SK-N-SH (cell line): ENCODE results near the gene FOXB1. TPM values are rescaled to one million over a fixed set of nuclear protein-coding genes. Genes with fewer than 3 reads are reported as not detected.

Experiments used
- CTCF ChIA-PET: fragments of 300-600, 350-600 bp; formaldehyde crosslinking; extraction: SDS; loops from one replicate; lab custom pipeline; 2021; lab: Yijun Ruan, JAX
- POLR2A ChIA-PET: fragments of 350-600 bp; sonication (Branson Sonifier 250); formaldehyde crosslinking; extraction: SDS; loops from one replicate; lab custom pipeline; 2020; ENCODE audit warnings: antibody characterized with exemption, inconsistent platforms; lab: Yijun Ruan, JAX
- DNase-seq: peaks from one replicate; pipeline ENCODE4 v3.0.0; 2012
- H2AFZ ChIP-seq: fragments of 200-600 bp; sonication (generic); 2 replicates; pipeline ENCODE4 v1.8.1; 2016; ENCODE audit warnings: antibody characterized with exemption, mild to moderate bottlenecking, low read depth
- H3F3A ChIP-seq: fragments of 200-600 bp; sonication (generic); replicated peaks from 2 replicates; pipeline ENCODE3; 2016; ENCODE audit warnings: antibody characterized with exemption, mild to moderate bottlenecking; ENCODE audit not compliant: insufficient read depth
- H3K27ac ChIP-seq, 2 experiments: fragments of 200-500 bp in 1 of 2; fragments of 200-600 bp in 1 of 2; sonication (Bioruptor generic) in 1 of 2; sonication (generic), shearing (Covaris generic) in 1 of 2; 2 replicates each; pipeline versions ENCODE4 v1.5.1 to v1.6.1; 2014 to 2016; ENCODE audit warnings: low read depth in 2 of 2, inconsistent platforms in 1 of 2, low read length in 1 of 2, mild to moderate bottlenecking in 1 of 2, mixed read lengths in 1 of 2
- H3K27me3 ChIP-seq: fragments of 200-600 bp; sonication (generic), shearing (Covaris generic); 2 replicates; pipeline ENCODE4 v1.6.1; 2016; ENCODE audit warnings: mixed run types; ENCODE audit not compliant: insufficient read depth
- H3K36me3 ChIP-seq, 2 experiments: fragments of 200-500 bp in 1 of 2; fragments of 200-600 bp in 1 of 2; sonication (Bioruptor generic) in 1 of 2; sonication (generic) in 1 of 2; replicated peaks in 1 of 2; 2 replicates each; pipeline versions ENCODE3 to v1.5.1; 2014 to 2016; ENCODE audit warnings: low read length in 1 of 2, mild to moderate bottlenecking in 1 of 2; ENCODE audit not compliant: insufficient read depth in 2 of 2, control insufficient read depth in 1 of 2
- H3K4me1 ChIP-seq, 2 experiments: fragments of 200-500 bp in 1 of 2; fragments of 200-600 bp in 1 of 2; sonication (Bioruptor generic) in 1 of 2; sonication (generic), shearing (Covaris generic) in 1 of 2; 2 replicates each; pipeline versions ENCODE4 v1.5.1 to v1.6.1; 2014 to 2016; ENCODE audit warnings: low read depth in 1 of 2, low read length in 1 of 2, mixed run types in 1 of 2; ENCODE audit not compliant: insufficient read depth in 2 of 2, control insufficient read depth in 1 of 2
- H3K4me2 ChIP-seq: fragments of 200-600 bp; sonication (generic), shearing (Covaris generic); 2 replicates; pipeline ENCODE4 v1.6.1; 2017; ENCODE audit warnings: mixed run types
- H3K4me3 ChIP-seq, 2 experiments: fragments of 200-500 bp in 1 of 2; fragments of 200-600 bp in 1 of 2; sonication (Bioruptor generic) in 1 of 2; sonication (generic), shearing (Covaris generic) in 1 of 2; 2 replicates each; pipeline versions ENCODE4 v1.5.1 to v1.8.1; 2014 to 2016; ENCODE audit warnings: low read depth in 2 of 2, inconsistent platforms in 1 of 2, low read length in 1 of 2, mild to moderate bottlenecking in 1 of 2, mixed read lengths in 1 of 2, moderate library complexity in 1 of 2
- H3K79me2 ChIP-seq: fragments of 200-600 bp; sonication (generic); 2 replicates; pipeline ENCODE4 v1.8.1; 2017; ENCODE audit warnings: mild to moderate bottlenecking; ENCODE audit not compliant: insufficient read depth
- H3K9ac ChIP-seq: fragments of 200-600 bp; sonication (generic); 2 replicates; pipeline ENCODE4 v1.6.1; 2017; ENCODE audit warnings: mixed run types
- H3K9me2 ChIP-seq: fragments of 200-600 bp; sonication (generic); 2 replicates; pipeline ENCODE4 v1.6.1; 2017; ENCODE audit warnings: mixed run types
- H3K9me3 ChIP-seq: fragments of 200-600 bp; sonication (generic); 2 replicates; pipeline ENCODE4 v1.6.1; 2017; ENCODE audit warnings: mixed run types, mild to moderate bottlenecking, moderate library complexity
- H4K20me1 ChIP-seq: fragments of 200-600 bp; sonication (generic); 2 replicates; pipeline ENCODE4 v1.6.1; 2017; ENCODE audit warnings: mild to moderate bottlenecking, mixed run types; ENCODE audit not compliant: insufficient read depth
- ELF1 ChIP-seq: IDR thresholded peaks from 2 replicates; pipeline ENCODE4 v1.4.0; 2012
- FOXM1 ChIP-seq: IDR thresholded peaks from 2 replicates; pipeline ENCODE4 v1.4.0; 2012; ENCODE audit warnings: low read depth, mild to moderate bottlenecking
- GABPA ChIP-seq: IDR thresholded peaks from 2 replicates; pipeline ENCODE4 v1.4.0; 2012; ENCODE audit warnings: low read depth, mild to moderate bottlenecking
- IRF3 ChIP-seq: fragments of 150-350 bp; IDR thresholded peaks from 2 replicates; pipeline ENCODE4 v1.6.1; 2016; ENCODE audit warnings: mild to moderate bottlenecking, low read depth, low read length
- JUND ChIP-seq: IDR thresholded peaks from 2 replicates; pipeline ENCODE4 v1.4.0; 2012
- MXI1 ChIP-seq: IDR thresholded peaks from 2 replicates; pipeline ENCODE4 v1.6.1; 2012; ENCODE audit warnings: mild to moderate bottlenecking, low read depth, low read length, improper control_type of control experiment
- POLR2AphosphoS5 ChIP-seq: IDR thresholded peaks from 2 replicates; pipeline ENCODE4 v1.6.1; 2012; ENCODE audit warnings: low read depth, low read length
- RCOR1 ChIP-seq: fragments of 150-350 bp; IDR thresholded peaks from 2 replicates; pipeline ENCODE4 v1.6.1; 2017; ENCODE audit warnings: antibody characterized with exemption, low read length
- RFX5 ChIP-seq: IDR thresholded peaks from 2 replicates; pipeline ENCODE4 v1.6.1; 2012; ENCODE audit warnings: mild to moderate bottlenecking, improper control_type of control experiment, low read length
- SMC3 ChIP-seq: IDR thresholded peaks from 2 replicates; pipeline ENCODE4 v1.6.1; 2012; ENCODE audit warnings: low read depth, low read length, improper control_type of control experiment
- TEAD4 ChIP-seq: IDR thresholded peaks from 2 replicates; pipeline ENCODE4 v1.4.0; 2012; ENCODE audit warnings: mild to moderate bottlenecking, borderline replicate concordance; ENCODE audit not compliant: insufficient read depth
- USF2 ChIP-seq: fragments of 150-350 bp; IDR thresholded peaks from 2 replicates; pipeline ENCODE4 v1.6.1; 2017; ENCODE audit warnings: antibody characterized with exemption, low read length, low read depth, borderline replicate concordance
- WGBS: methylation state at CpG from one replicate; pipeline ENCODE4 v1.1.6; 2017; ENCODE audit warnings: low lambda C conversion rate; 5-methylcytosine and 5-hydroxymethylcytosine counted together
- polyA plus RNA-seq, 3 experiments: library from polyadenylated mRNA; depleted of rRNA; stranded (reverse); fragments of >200 nt; gene quantifications; 2 replicates each; pipeline ENCODE4 v1.2.3, GENCODE V29; 2012
- TF ChIP-seq, protein P1 (sequence below): IDR thresholded peaks from 2 replicates; pipeline ENCODE4; 2012
- TF ChIP-seq, protein P2 (sequence below): IDR thresholded peaks from 2 replicates; pipeline ENCODE4 v1.4.0; 2012; ENCODE audit warnings: low read depth, borderline replicate concordance

The FOXB1 gene
- polyA plus RNA-seq, 1 of the 3 experiments (the other 2 are of a cell fraction) = not detected

GRCh38 chr15:60026555-60026954, 22.4 kb downstream of the FOXB1 start (continued):
- TF ChIP-seq, protein P1, sequence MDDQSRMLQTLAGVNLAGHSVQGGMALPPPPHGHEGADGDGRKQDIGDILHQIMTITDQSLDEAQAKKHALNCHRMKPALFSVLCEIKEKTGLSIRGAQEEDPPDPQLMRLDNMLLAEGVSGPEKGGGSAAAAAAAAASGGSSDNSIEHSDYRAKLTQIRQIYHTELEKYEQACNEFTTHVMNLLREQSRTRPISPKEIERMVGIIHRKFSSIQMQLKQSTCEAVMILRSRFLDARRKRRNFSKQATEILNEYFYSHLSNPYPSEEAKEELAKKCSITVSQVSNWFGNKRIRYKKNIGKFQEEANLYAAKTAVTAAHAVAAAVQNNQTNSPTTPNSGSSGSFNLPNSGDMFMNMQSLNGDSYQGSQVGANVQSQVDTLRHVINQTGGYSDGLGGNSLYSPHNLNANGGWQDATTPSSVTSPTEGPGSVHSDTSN = no peak
- TF ChIP-seq RFX5 (no peak), POLR2AphosphoS5 (no peak), SMC3 (no peak)

DNA sequence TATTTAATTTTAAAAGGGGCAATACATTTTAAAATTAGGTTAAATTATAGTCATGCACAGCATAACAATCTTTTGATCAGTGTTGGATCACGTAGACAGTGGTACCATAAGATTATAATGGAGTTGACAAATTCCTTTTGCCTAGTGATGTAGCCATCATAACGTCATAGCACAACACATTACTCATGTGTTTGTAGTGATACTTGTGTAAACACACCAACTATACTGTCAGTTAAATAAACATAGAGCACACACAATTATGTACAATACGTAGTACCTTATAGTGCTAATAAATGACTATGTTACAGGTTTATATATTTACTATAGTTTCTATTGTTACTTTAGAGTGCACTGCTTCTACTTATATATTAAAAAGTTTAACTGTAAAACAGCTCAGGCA, 31.2 kb downstream of the FOXB1 start:
- H3K9ac ChIP-seq = no peak overlapping the region
- TF ChIP-seq, protein P2, sequence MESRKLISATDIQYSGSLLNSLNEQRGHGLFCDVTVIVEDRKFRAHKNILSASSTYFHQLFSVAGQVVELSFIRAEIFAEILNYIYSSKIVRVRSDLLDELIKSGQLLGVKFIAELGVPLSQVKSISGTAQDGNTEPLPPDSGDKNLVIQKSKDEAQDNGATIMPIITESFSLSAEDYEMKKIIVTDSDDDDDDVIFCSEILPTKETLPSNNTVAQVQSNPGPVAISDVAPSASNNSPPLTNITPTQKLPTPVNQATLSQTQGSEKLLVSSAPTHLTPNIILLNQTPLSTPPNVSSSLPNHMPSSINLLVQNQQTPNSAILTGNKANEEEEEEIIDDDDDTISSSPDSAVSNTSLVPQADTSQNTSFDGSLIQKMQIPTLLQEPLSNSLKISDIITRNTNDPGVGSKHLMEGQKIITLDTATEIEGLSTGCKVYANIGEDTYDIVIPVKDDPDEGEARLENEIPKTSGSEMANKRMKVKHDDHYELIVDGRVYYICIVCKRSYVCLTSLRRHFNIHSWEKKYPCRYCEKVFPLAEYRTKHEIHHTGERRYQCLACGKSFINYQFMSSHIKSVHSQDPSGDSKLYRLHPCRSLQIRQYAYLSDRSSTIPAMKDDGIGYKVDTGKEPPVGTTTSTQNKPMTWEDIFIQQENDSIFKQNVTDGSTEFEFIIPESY = no peak
- TF ChIP-seq RCOR1 (no peak), FOXM1 (no peak), TEAD4 (no peak), GABPA (no peak), JUND (no peak)
- H3K9me2 ChIP-seq = no peaks in the 10 kb centered on the region
- no peak overlapping the region for H3K4me3 ChIP-seq
- H3F3A ChIP-seq = no peaks in the 10 kb centered on the region
- H3K27me3 ChIP-seq = peaks cover 14% of the 10 kb centered on the region; the same call in 1 of the 2 replicates
- CTCF ChIA-PET = no interaction called here
- no peak overlapping the region for H3K27ac ChIP-seq
- POLR2A ChIA-PET = no interaction called here
- no peak for DNase-seq
- H4K20me1 ChIP-seq = no peaks in the 10 kb centered on the region
- H2AFZ ChIP-seq = no peak overlapping the region
- no peak overlapping the region for H3K4me2 ChIP-seq
- H3K9me3 ChIP-seq = no peaks in the 10 kb centered on the region
- no peaks in the 10 kb centered on the region for H3K4me1 ChIP-seq
- H3K79me2 ChIP-seq = no peaks in the 10 kb centered on the region
- WGBS = 12% methylated on average over 3 of the region's 3 CpGs
- no peaks in the 10 kb centered on the region for H3K36me3 ChIP-seq

DNA sequence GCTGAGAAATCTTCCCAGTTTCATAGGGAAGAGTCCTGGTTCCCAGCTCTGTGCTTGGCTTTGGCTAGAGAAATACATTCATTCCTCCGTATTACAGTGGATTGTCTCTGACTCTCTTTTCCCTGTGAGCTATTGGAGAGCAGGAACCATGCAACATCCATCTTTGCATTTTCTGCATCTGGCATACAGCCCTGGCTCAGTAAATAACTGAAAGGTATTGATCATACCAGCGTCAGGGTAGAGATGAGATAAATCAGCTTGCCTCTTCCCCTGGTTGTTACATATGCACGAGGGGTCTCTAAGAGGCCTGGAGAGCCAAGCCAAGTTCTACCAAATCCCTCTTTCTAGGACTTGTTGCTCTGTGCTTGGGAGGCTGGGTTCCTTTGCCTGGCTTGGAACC, 35.2 kb downstream of the FOXB1 start:
- Histone ChIP-seq H3K4me1 (no peaks in the 10 kb centered on the region), H3K9me3 (no peaks in the 10 kb centered on the region), H2AFZ (no peak overlapping the region), H3K27ac (no peak overlapping the region), H3K79me2 (no peaks in the 10 kb centered on the region), H3K4me2 (no peak overlapping the region), H3K9me2 (no peaks in the 10 kb centered on the region), H3K9ac (no peak overlapping the region), H3K4me3 (no peak overlapping the region), H3K36me3 (no peaks in the 10 kb centered on the region), H4K20me1 (no peaks in the 10 kb centered on the region), H3F3A (no peaks in the 10 kb centered on the region), H3K27me3 (peaks cover 21% of the 10 kb centered on the region; the same call in 1 of the 2 replicates)
- WGBS = 2% methylated on average over 3 of the region's 3 CpGs
- ChIA-PET CTCF (no interaction called here), POLR2A (no interaction called here)
- TF ChIP-seq IRF3 = no peak
- no peak for TF ChIP-seq RCOR1
- TF ChIP-seq USF2 = no peak
- no peak for TF ChIP-seq MXI1
- TF ChIP-seq ELF1 = no peak
- TF ChIP-seq, protein P1 = no peak
- no peak for DNase-seq
